HG03280 (cell line): ENCODE results near the gene TLR6.
A peak's percentile ranks its signal among the peaks of the same experiment; 100 is the strongest.
"Not testable (repeated sequence)": the region's sequence is repeated elsewhere in the genome, so short reads cannot be mapped to it uniquely, and the experiment has no call there.

Experiments used
- ATAC-seq: cut with Tn5 transposase; IDR thresholded peaks from one replicate; pipeline ENCODE4 v1.9.1; 2021; ENCODE audit warnings: mild to moderate bottlenecking, moderate library complexity; ENCODE audit not compliant: unreplicated experiment

TLR6 gene

GRCh38 chr4:38794051-38794450, 62.6 kb downstream of the TLR6 start:
- ATAC-seq, result no peak

GRCh38 chr4:38791010-38791409, 65.6 kb downstream of the TLR6 start:
- ATAC-seq, result no peak

- ATAC-seq, result no peak
Measured at GRCh38 chr4:38788317-38788716, 68.3 kb downstream of the TLR6 start.

- no peak for ATAC-seq
Measured at GRCh38 chr4:38787693-38788092, 68.9 kb downstream of the TLR6 start.

GRCh38 chr4:38785901-38786402, 70.7 kb downstream of the TLR6 start:
- no peak for ATAC-seq

GRCh38 chr4:38785041-38785790, 71.4 kb downstream of the TLR6 start:
- no peak for ATAC-seq

GRCh38 chr4:38784141-38784540, 72.5 kb downstream of the TLR6 start:
- ATAC-seq, result no peak

GRCh38 chr4:38783109-38783460, 73.5 kb downstream of the TLR6 start:
- no peak for ATAC-seq

- peak; percentile 70 for ATAC-seq
Measured at GRCh38 chr4:38782452-38783108, 74.0 kb downstream of the TLR6 start, which contains the start of gene TLR10. TSS of gene TLR10 (minus strand) at chr4:38782990. CDS start at chr4:38775590, 7,400 bp downstream.

GRCh38 chr4:38781854-38782261, 74.8 kb downstream of the TLR6 start:
- ATAC-seq, result peak; percentile 19

GRCh38 chr4:38780833-38781484, 75.7 kb downstream of the TLR6 start:
- no peak for ATAC-seq

- no peak for ATAC-seq
Measured at GRCh38 chr4:38779790-38780189, 76.8 kb downstream of the TLR6 start.

GRCh38 chr4:38777925-38778324, 78.7 kb downstream of the TLR6 start:
- not testable (repeated sequence) for ATAC-seq

GRCh38 chr4:38775326-38775725, 81.3 kb downstream of the TLR6 start:
- ATAC-seq, result no peak

- ATAC-seq, result no peak
Measured at GRCh38 chr4:38774181-38774955, 82.2 kb downstream of the TLR6 start.
